GM12878 (cell line): ENCODE measurements around the gene RPUSD2. TPM values are rescaled to one million over a fixed set of nuclear protein-coding genes. Genes with fewer than 3 reads are reported as not detected.

Experiments used
- BHLHE40 ChIP-seq, 2 experiments: fragments of 450-650 bp in 1 of 2; IDR thresholded peaks; 2 replicates each; pipeline ENCODE4 v1.6.1; 2011 to 2017; ENCODE audit warnings: low read depth in 2 of 2, borderline replicate concordance in 1 of 2, improper control_type of control experiment in 1 of 2, low read length in 1 of 2, mild to moderate bottlenecking in 1 of 2
- GABPA ChIP-seq: IDR thresholded peaks from 2 replicates; pipeline ENCODE4 v1.6.1; 2014; ENCODE audit warnings: antibody characterized with exemption, low read depth, mild to moderate bottlenecking, inconsistent platforms
- HDAC6 ChIP-seq: fragments of 200-600 bp; sonication (generic); IDR thresholded peaks from one replicate; pipeline ENCODE4 v1.8.0; 2017; ENCODE audit warnings: antibody characterized with exemption; ENCODE audit not compliant: unreplicated experiment
- HDGF ChIP-seq: fragments of 450-650 bp; IDR thresholded peaks from 2 replicates; pipeline ENCODE4 v1.6.1; 2016; ENCODE audit warnings: antibody characterized with exemption
- KDM1A ChIP-seq: fragments of 200-600 bp; sonication (generic); IDR thresholded peaks from 2 replicates; pipeline ENCODE4 v1.6.1; 2016; ENCODE audit warnings: borderline replicate concordance
- MYC ChIP-seq: IDR thresholded peaks from 2 replicates; pipeline ENCODE4 v1.6.1; 2011; ENCODE audit warnings: mild to moderate bottlenecking, low read length, moderate library complexity, inconsistent platforms; ENCODE audit not compliant: insufficient read depth, insufficient replicate concordance, insufficient read length, severe bottlenecking
- RUNX3 ChIP-seq: IDR thresholded peaks from 2 replicates; pipeline ENCODE4 v1.6.1; 2012; ENCODE audit warnings: low read length, inconsistent platforms
- SMARCA5 ChIP-seq: fragments of 450-650 bp; IDR thresholded peaks from 2 replicates; pipeline ENCODE4 v1.6.1; 2017; ENCODE audit warnings: mild to moderate bottlenecking
- SP1 ChIP-seq: IDR thresholded peaks from one replicate; pipeline ENCODE4 v1.6.1; 2011; ENCODE audit warnings: low read depth, low read length
- STAT1 ChIP-seq: fragments of 450-650 bp; conservative IDR thresholded peaks from 2 replicates; pipeline ENCODE4 v1.6.1; 2014; ENCODE audit warnings: antibody characterized with exemption, mild to moderate bottlenecking
- TARDBP ChIP-seq: IDR thresholded peaks from 2 replicates; pipeline ENCODE4 v1.6.1; 2016; ENCODE audit warnings: borderline replicate concordance
- WRNIP1 ChIP-seq: IDR thresholded peaks from 2 replicates; pipeline ENCODE4 v1.6.1; 2011; ENCODE audit warnings: low read depth, low read length, improper control_type of control experiment, borderline replicate concordance
- ZBED1 ChIP-seq: IDR thresholded peaks from 2 replicates; pipeline ENCODE4 v1.6.1; 2016; ENCODE audit warnings: borderline replicate concordance
- polyA plus RNA-seq, 11 experiments: library from polyadenylated mRNA; depleted of rRNA in 4 of 11; unstranded in 6 of 11; stranded (reverse) in 5 of 11; fragments of >200 nt; fragmentation: Nextera tagmentation in 4 of 11; fragmentation: Illumina TruSeq in 1 of 11; extraction: Ambion mirVana in 4 of 11; extraction: Trizol in 1 of 11; gene quantifications; 1 replicate in 1 of 11; 2 replicates in 10 of 11; pipeline versions ENCODE4 v1.2.1 to v1.2.3, GENCODE V29; 2011 to 2016; ENCODE audit warnings: inconsistent platforms in 2 of 11, missing spikeins in 2 of 11, low read depth in 1 of 11
- total RNA-seq, 4 experiments: library from RNA; depleted of rRNA in 3 of 4; stranded (reverse); fragments of >200 nt in 3 of 4; fragmentation: Illumina TruSeq in 1 of 4; extraction: Trizol in 1 of 4; gene quantifications; 2 replicates each; pipeline versions ENCODE4 v1.2.1 to v1.2.3, GENCODE V29; 2013 to 2021
- TF ChIP-seq, protein P1 (sequence below): fragments of 450-650 bp; IDR thresholded peaks from 2 replicates; pipeline ENCODE4 v1.6.1; 2017; ENCODE audit warnings: mild to moderate bottlenecking
- TF ChIP-seq, protein P2 (sequence below): IDR thresholded peaks from 2 replicates; pipeline ENCODE4 v1.6.1; 2011; ENCODE audit warnings: borderline replicate concordance, low read depth, mild to moderate bottlenecking, moderate library complexity, low read length; ENCODE audit not compliant: insufficient read depth, poor library complexity, severe bottlenecking

RPUSD2 gene
- total and polyA plus RNA-seq, 10 of the 15 experiments (the other 5 are each of a cell fraction or from before 2014, with no cell fraction given) = 4.0 to 33.3 (median 18.5) TPM

DNA sequence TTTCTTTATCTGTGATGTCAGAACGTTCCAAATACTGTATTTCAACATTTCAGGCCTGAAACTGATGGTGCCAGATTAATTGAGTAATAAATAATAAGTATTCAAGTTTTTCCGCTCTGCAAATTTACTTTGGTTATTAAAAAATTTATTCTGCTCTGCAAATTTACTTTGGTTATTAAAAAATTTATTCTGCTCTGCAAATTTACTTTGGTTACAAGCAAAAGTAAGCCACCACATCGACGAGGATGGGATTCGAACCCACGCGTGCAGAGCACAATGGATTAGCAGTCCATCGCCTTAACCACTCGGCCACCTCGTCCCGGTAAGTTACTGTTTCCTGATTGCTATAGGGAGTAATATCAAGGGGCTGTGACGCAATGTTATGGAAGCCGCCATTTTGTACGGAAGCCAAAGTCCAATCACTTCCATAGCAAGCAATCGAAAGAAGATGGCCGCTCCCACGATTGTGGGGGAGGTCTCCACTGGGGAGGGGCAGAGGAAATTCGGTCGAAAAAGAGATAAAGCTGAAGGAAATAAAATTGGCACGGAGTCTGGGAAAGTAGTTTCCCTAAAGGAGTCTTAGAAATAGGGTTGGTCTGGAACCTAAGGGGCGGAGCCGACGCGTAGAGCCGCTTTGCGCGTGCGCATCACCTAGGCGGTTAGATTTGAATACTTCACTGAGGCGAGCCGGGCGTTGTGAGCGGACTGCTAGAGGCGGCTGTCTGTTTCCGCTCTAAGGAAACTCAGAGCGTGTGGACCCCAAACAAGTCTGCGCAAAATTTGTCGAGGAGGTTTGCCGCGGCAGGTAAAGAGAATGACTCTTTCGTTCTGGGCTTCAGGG lies 24.7 kb downstream of the RPUSD2 start, which contains the start of gene KNL1 (continued):
- TF ChIP-seq, protein P1, sequence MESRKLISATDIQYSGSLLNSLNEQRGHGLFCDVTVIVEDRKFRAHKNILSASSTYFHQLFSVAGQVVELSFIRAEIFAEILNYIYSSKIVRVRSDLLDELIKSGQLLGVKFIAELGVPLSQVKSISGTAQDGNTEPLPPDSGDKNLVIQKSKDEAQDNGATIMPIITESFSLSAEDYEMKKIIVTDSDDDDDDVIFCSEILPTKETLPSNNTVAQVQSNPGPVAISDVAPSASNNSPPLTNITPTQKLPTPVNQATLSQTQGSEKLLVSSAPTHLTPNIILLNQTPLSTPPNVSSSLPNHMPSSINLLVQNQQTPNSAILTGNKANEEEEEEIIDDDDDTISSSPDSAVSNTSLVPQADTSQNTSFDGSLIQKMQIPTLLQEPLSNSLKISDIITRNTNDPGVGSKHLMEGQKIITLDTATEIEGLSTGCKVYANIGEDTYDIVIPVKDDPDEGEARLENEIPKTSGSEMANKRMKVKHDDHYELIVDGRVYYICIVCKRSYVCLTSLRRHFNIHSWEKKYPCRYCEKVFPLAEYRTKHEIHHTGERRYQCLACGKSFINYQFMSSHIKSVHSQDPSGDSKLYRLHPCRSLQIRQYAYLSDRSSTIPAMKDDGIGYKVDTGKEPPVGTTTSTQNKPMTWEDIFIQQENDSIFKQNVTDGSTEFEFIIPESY = no peak
- TF ChIP-seq ZBED1 (0 out of 2 replicates have a peak, but pooled peaks have one; percentile 49), TARDBP (peak; percentile 98), GABPA (peak; percentile 67), KDM1A (no peak), RUNX3 (peak; percentile 81), SP1 (peak; percentile 68), SMARCA5 (no peak; the same call in 1 of the 2 replicates), HDGF (no peak), STAT1 (no peak), WRNIP1 (0 out of 2 replicates have a peak, but pooled peaks have one; percentile 44), MYC (no peak), BHLHE40 (IDR thresholded peaks at IDR 0.05; ENCODE audit: borderline replicate concordance in 1 of 2, low read depth in 2 of 2, low read length in 1 of 2) (peak in 1 of 2 experiments; percentile 58; a peak in 1 of 4 replicates), HDAC6 (no peak)
- TF ChIP-seq, protein P2, sequence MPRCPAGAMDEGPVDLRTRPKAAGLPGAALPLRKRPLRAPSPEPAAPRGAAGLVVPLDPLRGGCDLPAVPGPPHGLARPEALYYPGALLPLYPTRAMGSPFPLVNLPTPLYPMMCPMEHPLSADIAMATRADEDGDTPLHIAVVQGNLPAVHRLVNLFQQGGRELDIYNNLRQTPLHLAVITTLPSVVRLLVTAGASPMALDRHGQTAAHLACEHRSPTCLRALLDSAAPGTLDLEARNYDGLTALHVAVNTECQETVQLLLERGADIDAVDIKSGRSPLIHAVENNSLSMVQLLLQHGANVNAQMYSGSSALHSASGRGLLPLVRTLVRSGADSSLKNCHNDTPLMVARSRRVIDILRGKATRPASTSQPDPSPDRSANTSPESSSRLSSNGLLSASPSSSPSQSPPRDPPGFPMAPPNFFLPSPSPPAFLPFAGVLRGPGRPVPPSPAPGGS = no peak
